Neural crest cell (in vitro differentiated cells): ENCODE measurements around the gene EDIL3. TPM values are rescaled to one million over a fixed set of nuclear protein-coding genes. Genes with fewer than 3 reads are reported as not detected.

ENCODE experiments used
- DNase-seq: peaks from one replicate; pipeline ENCODE4 v3.0.0; 2021; ENCODE audit warnings: low read depth, mixed read lengths, low spot score
- H3K27ac Mint-ChIP-seq: one replicate; pipeline ENCODE4 v1.8.0; 2021; ENCODE audit warnings: mild to moderate bottlenecking, mixed read lengths; ENCODE audit not compliant: unreplicated experiment
- H3K27me3 Mint-ChIP-seq: 2 replicates; pipeline ENCODE4 v1.8.0; 2021; ENCODE audit warnings: low read depth, mild to moderate bottlenecking, mixed read lengths
- H3K36me3 Mint-ChIP-seq: 2 replicates; pipeline ENCODE4 v1.8.0; 2021; ENCODE audit warnings: low read depth, mild to moderate bottlenecking, mixed read lengths
- H3K4me1 Mint-ChIP-seq: 2 replicates; pipeline ENCODE4 v1.8.0; 2021; ENCODE audit warnings: mixed read lengths
- H3K4me3 Mint-ChIP-seq: one replicate; pipeline ENCODE4 v1.8.0; 2021; ENCODE audit warnings: mild to moderate bottlenecking, mixed read lengths
- H3K9me3 Mint-ChIP-seq: 2 replicates; pipeline ENCODE4 v1.8.0; 2021; ENCODE audit warnings: mixed read lengths
- total RNA-seq: library from RNA; stranded (reverse); gene quantifications from 2 replicates; pipeline ENCODE4 v1.2.1, GENCODE V29; 2021
- TF ChIP-seq, protein P1 (sequence below): fragments of 200-600 bp; sonication (generic); conservative IDR thresholded peaks from 2 replicates; pipeline ENCODE4 v1.5.0; 2021; ENCODE audit warnings: antibody characterized with exemption, mild to moderate bottlenecking

The EDIL3 gene
- total RNA-seq, 1 donor from 2014 or later = 1.2 TPM

DNA sequence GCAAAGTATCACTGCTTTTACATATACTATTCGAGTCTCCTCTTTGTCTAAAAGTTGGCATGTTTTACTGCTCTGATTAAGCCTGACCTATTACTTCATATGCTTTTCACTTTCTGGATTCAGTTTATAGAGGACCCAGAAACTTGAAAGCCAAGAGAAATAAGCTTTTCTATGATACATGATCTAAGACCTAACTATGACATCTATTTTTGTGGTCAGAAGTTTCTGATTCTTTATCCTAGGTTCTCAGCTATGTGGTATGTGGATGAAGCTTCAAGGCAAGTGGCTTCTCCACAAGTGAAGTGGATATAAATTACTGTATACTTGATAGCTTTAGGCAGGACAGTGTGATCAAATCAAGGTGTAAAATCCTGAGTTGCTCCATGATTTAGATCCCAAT, 6.3 kb downstream of the EDIL3 start:
- peaks cover 36% of the 10 kb centered on the region for H3K27me3 Mint-ChIP-seq
- H3K9me3 Mint-ChIP-seq = no peaks in the 10 kb centered on the region
- H3K36me3 Mint-ChIP-seq = no peaks in the 10 kb centered on the region
- no peak overlapping the region for H3K4me3 Mint-ChIP-seq
- peaks cover 16% of the 10 kb centered on the region for H3K4me1 Mint-ChIP-seq
- TF ChIP-seq, protein P1, sequence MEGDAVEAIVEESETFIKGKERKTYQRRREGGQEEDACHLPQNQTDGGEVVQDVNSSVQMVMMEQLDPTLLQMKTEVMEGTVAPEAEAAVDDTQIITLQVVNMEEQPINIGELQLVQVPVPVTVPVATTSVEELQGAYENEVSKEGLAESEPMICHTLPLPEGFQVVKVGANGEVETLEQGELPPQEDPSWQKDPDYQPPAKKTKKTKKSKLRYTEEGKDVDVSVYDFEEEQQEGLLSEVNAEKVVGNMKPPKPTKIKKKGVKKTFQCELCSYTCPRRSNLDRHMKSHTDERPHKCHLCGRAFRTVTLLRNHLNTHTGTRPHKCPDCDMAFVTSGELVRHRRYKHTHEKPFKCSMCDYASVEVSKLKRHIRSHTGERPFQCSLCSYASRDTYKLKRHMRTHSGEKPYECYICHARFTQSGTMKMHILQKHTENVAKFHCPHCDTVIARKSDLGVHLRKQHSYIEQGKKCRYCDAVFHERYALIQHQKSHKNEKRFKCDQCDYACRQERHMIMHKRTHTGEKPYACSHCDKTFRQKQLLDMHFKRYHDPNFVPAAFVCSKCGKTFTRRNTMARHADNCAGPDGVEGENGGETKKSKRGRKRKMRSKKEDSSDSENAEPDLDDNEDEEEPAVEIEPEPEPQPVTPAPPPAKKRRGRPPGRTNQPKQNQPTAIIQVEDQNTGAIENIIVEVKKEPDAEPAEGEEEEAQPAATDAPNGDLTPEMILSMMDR = no peak
- DNase-seq = no peak
- no peak overlapping the region for H3K27ac Mint-ChIP-seq

DNA sequence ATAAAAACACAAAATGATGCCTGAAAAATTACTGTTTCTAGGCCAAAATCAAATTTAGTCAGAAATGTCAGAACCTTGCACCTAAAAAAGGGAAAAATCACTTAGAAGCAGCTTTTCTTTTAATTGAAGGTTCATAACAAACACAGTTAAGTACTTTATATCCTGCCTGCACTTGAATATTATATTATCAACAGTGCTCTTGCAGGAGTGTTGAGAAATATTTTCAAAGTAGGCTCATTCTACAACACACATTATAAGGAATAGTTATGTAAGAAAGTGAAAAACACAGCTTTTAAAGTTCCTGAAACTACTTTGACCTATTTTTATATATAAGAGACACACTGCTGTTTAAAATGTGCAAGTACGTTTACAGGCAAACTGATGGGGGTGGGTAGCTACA, 8.3 kb downstream of the EDIL3 start:
- TF ChIP-seq, protein P1 = no peak
- Mint-ChIP-seq H3K4me3 (no peak overlapping the region), H3K9me3 (no peaks in the 10 kb centered on the region), H3K27me3 (peaks cover 16% of the 10 kb centered on the region), H3K36me3 (no peaks in the 10 kb centered on the region), H3K4me1 (no peaks in the 10 kb centered on the region), H3K27ac (no peak overlapping the region)
- DNase-seq = no peak

DNA sequence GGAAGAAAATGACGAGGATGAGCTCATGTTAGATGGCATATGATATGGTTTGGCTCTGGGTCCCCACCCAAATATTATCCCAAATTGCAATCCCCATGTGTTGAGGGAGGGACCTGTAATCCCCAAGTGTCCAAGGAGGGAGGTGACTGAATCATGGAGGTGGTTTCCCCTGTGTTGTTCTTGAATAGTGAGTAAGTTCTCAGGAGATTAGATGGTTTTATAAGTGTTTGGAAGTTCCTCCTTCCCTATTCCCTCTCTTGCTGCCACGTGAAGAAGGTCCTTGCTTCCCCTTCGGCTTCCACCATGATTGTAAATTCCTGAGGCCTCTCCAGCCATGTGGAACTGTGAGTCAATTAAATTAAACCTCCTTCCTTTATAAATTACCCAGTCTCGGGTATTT, 10.1 kb downstream of the EDIL3 start:
- DNase-seq = no peak
- H3K27ac Mint-ChIP-seq = no peak overlapping the region
- H3K27me3 Mint-ChIP-seq = peaks cover 11% of the 10 kb centered on the region
- no peaks in the 10 kb centered on the region for H3K9me3 Mint-ChIP-seq
- no peaks in the 10 kb centered on the region for H3K4me1 Mint-ChIP-seq
- H3K36me3 Mint-ChIP-seq = no peaks in the 10 kb centered on the region
- TF ChIP-seq, protein P1 = no peak
- no peak overlapping the region for H3K4me3 Mint-ChIP-seq

DNA sequence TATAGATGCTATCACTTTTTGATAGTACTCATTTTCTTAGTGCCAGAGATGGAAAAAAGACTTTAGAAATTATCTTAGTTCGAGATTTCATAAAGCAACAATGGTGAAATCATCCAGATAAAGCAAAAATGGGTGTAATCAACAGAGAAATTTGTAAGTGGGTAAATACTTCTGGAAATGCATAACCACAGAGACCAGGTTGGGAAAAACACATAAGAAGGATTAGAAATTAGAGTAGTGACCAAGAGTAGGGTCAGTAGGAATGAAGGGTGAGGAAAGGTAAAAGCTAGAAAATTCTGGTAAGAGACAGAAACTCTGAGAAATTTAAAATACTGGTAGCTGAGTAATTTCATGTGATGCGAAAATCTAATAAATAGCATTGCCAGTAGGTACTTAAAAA, 11.2 kb downstream of the EDIL3 start:
- DNase-seq = no peak
- TF ChIP-seq, protein P1 = no peak
- peaks cover 2% of the 10 kb centered on the region for H3K27me3 Mint-ChIP-seq
- H3K36me3 Mint-ChIP-seq = no peaks in the 10 kb centered on the region
- H3K27ac Mint-ChIP-seq = no peak overlapping the region
- H3K4me3 Mint-ChIP-seq = no peak overlapping the region
- H3K4me1 Mint-ChIP-seq = no peaks in the 10 kb centered on the region
- no peaks in the 10 kb centered on the region for H3K9me3 Mint-ChIP-seq

DNA sequence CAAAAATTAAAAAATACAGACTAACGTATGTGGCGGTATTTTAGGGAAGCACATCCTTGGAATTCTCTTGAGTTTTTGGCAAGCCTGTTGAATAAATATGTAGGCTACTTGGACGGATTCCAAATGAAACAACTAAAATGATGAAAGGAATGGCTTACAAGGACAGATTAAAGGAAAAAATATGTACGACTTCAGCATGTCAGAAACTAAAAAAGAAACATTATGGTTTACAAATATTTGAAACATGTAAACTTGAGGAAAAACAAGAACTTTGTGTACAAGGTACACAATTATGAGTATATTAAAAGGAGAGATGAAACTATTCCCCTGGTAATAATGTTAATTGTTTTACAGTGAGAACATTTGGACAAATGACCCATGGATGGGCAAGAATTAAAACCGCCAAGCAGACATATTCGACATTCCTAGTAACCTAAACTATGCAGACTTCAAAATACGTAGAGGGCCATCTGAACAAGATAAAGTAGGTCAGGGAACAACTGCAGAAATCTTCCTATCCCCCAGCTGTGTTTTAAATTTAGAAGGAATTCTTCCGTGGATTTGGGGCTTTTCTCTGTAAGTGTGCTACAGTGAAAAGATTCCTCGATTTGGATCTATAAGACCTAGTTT, 12.5 kb downstream of the EDIL3 start:
- H3K4me1 Mint-ChIP-seq = no peaks in the 10 kb centered on the region
- no peaks in the 10 kb centered on the region for H3K36me3 Mint-ChIP-seq
- no peak for DNase-seq
- H3K27me3 Mint-ChIP-seq = no peaks in the 10 kb centered on the region
- TF ChIP-seq, protein P1 = no peak
- no peak overlapping the region for H3K27ac Mint-ChIP-seq
- no peaks in the 10 kb centered on the region for H3K9me3 Mint-ChIP-seq
- H3K4me3 Mint-ChIP-seq = no peak overlapping the region
